CD4-positive, alpha-beta T cell treated with Interferon gamma for 1 hour (primary cell): Measurements from ENCODE around the gene ABCA2.

Source experiments
- DNase-seq: peaks from one replicate; pipeline ENCODE4 v3.0.0-alpha.2; 2020

Gene ABCA2

DNA sequence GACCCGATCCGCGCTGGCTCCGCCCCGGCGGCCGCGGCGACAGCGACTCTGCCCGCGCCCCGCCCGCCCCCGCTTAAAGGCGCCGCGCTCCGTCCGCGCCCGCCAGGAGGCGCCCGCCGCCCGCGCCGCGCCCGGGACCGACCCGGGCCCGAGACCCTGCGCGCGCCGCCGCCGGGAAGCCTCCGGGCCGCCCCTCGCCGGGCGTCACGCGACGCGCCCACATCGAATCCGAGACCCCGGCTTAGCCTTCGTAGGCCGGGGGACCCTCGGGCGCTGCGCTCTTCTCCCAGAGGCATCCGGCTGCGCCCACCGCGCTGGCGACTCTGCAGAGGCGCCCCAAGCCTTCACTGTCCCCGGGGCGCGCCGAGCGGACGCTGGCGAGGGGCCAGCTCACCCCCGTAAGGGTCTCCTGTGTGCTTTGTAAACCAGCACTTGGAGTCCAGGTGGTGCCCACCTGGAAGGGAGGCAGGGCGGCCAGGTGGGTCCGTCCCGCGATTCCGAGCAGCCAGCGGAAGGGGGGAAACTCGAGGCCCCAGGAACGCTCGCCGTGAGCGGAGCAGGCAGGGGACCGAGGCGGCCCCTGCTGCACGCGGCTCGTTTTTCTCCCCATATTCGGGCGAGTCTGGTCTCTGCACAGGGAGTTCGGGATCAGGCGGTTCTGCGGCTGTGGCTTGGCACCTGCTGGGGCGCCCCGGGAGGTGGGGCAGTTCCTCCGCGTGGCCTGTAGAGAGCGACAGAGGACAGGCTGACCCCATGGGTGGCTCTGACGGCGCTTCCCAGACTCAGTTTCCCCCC, 423 bp upstream of the ABCA2 start:
- DNase-seq: peak; percentile 67

DNA sequence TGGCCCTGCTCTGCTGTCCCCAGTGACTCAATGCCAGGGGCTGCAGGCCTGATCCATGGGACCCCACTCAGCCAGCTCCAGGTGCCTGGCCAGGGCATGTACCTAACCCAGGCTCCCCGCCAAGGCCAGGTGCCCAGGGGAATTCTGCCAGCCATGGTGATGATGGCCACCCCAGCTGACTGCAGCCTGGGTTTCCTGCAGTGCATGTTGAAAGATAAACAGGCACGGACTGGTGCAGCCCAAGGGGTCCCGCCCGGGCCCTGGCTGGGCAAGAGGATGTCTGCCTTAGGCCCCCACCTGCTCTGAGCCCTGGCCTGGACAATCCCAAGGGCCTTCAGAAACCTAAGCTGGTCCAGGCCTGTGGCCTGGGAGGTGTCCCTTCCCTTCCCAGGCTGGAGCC, 1.2 kb downstream of the ABCA2 start:
- DNase-seq: no peak

DNA sequence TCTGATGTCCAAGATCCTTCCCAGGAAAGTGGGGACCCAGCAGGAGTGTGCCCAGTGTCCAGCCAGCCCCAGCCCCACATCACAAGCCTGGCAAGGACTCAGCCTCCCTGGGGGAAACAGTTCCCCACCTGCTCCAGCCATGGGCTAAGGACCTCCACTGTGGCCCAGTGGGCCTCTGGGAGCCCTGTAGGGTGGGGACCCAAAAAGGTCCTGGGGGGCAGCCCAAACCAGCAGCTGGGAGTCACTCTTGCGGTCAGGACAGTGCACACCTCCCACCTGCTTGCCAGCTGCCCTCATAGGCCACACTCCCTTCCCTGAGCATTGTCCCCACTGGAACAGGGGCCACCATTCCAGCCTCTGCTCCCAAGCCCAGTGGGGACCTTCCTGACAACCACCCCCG, 1.7 kb downstream of the ABCA2 start:
- no peak for DNase-seq

DNA sequence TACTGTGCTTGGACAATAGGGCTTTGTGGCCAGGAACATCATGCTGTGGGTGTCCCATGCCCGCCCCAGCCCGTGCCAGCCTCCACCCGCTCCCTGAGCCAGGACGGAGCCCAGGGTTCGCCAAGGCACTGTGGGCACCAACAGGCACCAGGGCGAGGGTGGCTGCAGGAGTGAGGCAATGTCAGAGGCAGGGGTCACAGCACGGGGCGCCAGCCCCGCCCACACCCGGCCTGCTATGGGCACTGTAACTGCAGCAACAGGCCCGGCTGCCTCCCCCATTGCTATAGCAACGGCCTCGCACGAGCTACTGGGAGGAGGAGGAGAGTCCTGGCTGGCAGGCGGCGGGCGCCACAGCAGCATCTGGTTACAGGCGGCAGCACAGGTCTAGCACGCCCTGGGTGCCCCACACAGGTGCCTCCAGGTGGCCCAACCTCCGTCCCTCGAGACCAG, 2.5 kb downstream of the ABCA2 start:
- peak; percentile 54 for DNase-seq

DNA sequence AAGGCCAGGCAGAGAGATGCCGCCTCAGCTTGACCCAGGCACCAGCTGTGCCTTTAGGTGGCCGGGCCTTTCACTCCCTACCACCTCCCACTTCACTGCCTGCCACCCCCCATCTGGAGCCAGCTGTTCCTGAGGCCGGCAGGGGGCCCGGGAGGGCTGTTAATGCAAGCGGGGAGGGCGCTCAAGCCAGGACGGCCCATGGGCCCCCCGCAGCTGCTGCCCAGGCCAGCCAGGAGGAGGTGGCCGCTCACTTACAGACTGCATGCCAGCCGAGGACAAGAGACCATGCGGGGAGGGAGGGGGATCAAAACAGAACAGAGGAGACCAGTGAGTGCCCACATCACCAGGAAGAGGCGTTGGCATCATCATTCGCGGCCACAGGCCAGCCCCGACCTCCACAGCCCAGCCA, 4.5 kb downstream of the ABCA2 start:
- DNase-seq: no peak

DNA sequence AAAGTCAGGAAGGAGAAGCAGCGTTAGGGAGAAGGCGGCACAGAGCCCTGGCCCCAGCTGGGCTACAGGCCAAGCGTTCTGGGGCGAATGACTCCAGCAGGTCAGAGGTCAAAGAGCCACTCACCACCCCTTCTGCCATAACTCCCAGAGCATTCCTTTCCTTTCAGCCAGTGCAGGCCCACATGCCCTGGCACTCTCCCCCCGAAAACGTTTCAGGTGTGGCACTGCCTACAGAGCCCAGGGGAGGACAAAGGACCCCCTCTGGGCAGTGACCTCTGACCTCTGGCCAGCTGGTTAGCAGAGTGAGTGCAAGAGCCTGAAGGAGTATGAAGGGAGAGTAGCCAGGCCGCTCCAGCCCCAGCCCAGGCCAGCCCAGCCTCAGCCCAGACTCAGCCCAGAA, 4.9 kb downstream of the ABCA2 start:
- no peak for DNase-seq

DNA sequence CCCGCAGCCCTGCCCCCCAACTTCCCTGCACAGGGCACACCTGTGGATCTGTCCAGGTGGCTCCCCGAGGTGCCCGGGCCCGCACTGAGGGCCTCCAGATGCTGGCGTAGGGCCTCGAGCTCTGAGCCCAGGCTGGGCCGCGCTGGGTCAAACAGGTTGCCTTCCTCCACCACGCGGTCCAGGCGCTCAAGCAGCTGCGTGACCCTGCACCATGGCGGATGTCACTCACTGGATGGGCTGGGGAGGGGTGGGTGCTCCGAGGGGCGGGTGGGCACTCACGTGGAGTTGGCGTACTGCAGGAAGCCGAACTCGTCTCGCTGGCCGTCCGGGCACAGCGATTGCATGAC, 5.4 kb downstream of the ABCA2 start:
- no peak for DNase-seq

DNA sequence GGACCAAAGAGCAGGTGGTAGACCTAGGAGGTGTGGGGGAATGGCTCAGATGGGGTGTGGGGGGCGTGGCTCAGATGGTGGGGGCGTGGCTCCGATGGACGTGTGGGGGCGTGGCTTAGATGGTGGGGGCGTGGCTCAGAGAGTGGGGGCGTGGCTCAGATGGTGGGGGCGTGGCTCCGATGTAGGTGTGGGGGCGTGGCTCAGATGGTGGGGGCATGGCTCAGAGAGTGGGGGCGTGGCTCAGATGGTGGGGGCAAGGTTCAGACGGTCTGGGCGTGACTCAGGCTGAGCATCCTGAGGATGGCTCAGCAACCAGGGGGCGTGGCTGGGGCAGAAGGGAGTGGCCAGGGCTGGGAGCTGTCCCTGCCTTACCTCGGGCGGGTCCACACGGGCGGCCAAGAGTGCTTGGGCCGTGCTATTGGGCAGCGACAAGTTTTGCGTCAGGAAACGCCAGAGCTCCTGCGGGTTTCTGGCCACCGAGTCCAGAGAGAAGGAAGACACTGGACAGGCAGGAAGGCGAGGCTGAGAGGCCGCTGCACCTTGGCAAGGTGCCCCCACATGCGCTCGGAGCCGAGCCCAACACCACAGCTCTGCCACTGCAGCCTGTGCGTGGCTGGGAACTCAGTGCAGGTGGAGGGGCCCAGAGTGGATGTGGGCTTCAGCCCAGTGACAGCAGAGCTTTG, 5.9 kb downstream of the ABCA2 start:
- peak; percentile 72 for DNase-seq

DNA sequence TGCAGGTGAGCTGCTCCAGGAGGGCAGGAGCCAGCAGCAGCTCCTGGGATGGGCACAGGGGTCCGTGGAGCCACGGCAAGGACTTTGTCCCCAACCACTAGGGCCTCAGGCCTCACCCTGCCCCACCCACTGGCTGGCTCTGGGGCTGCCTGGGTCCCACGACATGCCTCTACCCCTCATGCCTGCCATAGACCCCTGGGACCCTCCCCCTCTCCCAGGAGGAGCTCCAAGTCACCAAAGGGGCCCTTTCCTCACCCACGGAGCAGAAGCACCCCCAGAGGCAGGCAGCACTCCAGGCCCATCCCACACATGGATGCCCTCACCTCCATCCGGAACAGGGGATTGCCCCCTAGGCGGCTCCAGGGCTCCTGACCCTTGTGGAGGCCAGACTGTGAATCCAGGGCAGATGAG, 6.5 kb downstream of the ABCA2 start:
- no peak for DNase-seq

DNA sequence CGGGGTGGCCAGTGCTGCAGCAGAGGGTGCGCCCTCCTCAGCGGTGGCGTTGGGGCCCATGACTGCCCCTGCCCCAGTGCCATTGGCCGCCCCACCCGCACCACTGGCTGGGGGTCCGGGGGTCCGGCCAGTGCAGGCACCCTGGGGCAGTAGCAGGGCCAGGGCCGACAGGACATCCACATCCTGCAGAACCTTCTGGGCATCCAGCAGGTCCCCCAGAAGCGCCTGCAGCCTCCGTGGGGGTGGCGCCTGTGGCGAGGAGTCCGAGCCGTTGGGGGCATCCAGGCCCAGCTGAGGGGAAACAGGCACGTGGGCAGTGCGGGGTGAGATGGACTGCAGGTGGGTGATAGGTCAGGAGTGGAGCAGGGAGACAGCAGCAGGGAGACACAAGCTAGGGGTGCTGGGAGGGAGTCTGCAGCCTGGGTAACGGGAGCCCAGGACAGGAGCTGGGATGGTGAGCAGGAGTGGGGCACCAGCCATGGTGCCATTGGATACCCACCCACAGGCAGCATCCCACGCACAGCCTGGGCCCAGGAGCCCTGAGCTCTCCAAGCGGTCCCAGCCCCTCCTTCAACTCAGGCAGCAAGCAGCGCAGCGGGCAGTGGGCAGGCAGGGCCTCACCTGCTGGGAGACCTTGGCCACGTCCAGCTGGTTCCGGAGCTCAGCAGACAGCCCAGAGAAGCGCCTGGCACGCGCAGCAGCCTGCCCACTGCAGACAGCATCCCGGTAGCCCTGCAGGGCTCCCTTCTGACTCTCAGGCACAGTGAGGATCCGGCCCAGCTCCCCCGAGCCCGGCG, 7.1 kb downstream of the ABCA2 start:
- no peak for DNase-seq

DNA sequence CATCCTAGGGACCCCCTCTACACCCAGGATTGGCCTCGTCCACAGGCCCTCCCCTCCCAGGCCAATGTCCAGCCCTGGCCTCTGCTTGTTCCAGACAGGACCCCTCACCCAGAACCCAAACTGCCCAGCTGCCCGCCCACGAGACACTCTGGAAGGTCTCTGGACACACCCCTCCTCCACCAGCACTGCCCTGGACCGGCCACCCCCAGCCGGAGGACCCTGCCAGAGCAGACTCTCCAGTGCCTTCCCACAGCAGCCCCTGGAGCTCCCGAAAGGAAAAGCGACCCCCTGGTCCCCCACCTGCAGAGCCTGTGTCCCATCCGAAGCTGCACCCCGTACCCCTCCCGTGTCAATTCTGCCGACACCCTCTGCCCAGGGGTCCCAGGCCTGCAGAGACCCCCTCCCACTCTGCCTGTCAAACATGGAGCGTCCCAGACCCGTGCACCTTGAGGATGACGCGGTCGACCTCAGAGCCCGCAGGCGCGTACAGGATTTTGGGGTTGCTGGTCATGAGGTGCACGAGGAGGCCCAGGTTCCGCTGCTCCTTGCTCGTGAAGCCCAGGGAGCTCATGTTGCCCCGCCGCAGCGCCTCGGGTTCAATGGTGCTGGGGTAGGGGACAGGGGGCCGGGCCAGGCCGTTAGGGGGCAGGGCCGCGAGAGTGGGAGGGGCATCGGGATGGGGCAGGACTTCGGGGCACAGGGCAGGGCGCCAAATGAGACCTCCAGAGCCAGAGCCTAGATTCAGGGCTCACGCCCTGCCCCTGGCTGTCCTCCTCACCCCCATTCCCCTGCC, 8.0 kb downstream of the ABCA2 start:
- DNase-seq: no peak

DNA sequence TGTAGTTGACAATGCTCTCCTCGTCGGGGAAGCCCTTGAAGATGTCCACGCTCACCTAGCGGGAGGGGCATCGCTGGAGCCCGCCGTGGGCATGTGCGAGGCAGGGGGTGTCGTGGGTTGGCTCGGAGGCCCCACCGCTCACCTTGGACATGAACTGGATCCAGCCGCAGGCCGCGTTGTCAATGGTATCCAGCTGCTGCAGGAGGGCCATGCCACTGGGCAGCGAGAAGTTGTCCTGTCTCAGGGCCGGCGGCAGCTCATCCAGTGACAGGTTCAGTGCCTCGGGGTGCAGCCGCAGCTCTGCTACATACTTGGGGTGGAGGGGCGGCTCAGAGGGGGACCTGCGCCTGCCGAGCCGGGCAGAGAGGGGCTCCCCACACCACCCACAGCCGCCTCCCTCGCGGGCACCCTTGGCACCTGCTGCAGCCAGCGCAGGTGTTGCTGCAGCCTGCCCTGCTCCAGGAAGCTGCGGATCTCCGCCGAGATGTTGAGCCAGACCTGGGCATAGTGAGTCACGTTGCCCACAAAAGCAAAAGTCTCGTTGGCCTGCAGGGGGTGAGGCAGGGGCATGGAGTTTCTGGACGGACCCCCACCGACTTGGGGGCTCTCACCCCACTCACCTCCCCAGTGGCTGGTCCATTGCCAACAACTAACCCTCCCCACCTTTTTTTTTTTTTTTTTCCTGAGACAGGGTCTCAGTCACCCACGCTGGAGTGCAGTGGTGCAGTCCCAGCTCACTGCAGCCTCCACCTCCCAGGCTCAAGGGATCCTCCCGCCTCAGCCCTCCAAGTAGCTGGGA, 9.1 kb downstream of the ABCA2 start:
- DNase-seq: no peak

DNA sequence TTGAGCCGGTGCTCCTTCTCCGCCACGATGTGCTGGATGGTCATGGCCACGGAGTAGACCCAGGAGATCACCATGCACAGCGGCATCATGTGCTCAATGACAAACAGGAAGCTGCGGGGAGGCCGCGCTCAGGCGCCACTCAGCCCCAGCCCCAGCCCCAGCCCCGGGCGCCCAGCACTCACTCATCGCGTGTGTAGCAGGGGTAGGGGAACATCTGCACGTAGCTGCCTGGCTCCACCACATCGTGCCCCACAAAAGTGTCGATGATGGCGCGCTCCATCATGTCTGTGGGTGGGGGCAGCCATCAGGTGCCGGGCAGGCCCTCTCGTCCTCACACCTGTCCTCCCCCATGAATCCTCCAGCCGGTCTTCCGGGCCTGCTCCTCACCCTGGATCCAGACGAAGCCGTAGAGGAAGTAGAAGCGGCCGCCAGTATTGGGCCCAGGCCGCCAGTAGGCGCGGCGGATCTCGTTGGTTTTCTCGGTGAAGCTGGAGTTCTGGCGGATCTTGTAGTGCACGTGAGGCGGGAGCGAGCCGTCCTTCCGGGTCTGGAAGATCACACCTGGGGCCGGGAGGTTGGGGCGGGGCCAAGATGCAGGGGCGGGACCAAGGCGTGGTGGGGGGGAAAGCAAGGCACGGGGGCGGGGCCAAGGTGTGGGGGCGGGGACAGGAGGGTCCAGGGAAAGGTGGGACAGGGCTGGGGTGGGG, 10.1 kb downstream of the ABCA2 start:
- no peak for DNase-seq

DNA sequence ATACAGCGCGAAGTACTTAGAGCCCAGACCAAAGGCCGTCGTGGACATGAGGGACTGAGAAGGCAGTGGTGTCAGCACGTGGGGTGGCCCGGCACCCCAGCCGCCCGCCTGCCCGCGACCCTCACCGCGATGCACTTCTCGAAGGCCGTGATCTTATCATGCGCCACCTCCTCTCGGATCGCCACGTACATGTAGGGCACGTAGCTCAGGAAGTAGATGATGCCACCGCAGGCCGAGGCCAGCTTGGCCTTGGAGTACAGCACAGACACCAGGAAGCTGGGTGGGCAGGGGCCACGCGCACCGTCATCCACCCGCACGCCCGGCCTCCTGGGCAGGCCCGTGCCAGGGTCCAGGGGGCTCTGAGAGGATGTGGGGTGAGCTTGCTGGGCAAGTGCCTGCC, 11.0 kb downstream of the ABCA2 start:
- no peak for DNase-seq

DNA sequence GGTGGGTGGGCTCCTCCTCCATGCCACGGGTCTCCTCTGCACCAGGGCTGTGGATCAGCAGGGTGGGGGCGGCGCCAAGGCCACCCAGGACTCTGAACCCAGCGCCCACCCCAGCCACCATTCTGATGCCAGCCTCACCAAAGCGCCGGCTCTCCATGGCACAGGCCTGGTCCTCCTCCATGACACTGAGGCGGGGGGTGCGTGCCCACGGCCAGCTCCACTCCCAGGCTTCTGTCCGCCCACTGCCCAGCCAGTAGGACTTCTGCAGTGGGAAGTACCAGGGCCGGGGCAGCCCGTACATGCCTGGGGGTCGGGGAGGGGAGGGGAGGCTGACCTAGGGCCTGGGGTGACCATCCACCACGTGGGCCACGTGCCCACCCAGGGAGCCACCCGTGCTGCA, 11.6 kb downstream of the ABCA2 start:
- DNase-seq: no peak

DNA sequence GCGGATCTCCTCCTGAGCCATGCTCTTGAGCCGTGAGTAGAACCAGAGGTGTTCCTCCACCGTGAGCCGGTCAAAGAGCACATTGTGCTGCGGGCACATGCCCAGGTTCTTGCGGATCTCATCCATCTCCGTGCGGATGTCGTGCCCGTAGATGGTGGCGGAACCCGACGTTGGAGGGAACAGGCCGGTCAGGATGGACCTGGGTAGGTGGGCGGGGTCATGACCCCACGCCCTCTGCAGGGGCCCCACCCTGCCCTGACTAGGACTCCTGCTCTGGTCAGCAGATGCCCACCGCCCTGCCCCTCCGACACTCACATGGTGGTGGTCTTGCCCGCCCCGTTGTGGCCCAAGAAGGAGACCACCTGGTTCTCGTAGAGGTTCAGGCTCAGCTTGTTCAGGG, 12.1 kb downstream of the ABCA2 start:
- no peak for DNase-seq

DNA sequence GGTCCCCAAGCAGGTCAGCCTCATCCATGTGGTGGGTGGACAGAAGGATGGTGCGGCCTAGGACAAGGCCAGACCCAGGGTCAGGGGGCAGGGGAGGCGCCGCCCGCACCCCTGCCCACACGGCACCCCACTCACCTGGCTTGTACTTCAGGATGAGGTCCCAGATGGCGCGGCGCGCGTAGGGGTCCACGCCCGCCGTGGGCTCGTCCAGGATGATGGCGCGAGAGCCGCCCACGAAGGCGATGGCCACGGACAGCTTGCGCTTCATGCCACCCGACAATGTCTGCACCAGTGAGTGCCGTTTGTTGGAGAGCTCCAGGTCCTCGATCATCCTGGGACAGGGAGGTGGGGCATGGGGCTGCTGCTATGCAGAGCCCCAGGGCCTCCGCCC, 12.5 kb downstream of the ABCA2 start:
- DNase-seq: no peak

DNA sequence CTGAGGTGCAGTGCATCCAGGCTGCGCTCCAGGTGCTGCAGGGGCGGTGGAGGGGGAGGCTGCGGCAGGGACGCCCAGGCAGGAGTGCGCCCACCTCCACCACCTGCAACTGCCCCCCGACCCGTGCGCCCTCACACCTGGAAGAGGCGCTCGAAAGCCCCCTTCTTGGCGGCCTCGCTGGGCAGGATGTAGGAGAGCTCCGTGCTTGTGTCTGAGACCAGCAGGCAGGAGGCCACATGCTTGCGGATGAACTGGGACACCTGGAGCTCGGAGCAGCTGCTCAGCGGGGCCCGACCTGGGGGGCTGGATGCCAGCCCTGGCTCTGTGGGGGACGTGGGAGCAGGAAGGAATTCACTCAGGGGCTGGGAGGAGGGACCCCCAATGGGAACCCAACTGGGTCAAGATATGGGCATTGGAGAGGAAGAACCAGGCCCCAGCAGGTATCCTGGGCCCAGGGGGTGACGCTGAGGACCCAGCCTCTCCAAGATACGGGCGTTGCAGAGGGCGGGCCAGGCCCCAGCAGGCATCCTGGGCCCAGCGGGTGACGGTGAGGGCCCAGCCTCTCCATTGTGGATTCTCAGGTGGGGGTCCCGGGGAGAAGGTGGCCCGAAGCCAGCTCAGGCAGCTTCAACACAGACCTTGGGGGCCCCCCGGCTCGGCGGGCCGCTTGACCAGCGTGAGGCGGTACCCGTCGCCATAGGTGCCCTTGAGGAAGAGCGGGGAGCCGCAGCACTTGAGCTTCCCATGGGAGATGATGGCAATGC, 13.1 kb downstream of the ABCA2 start:
- no peak for DNase-seq

DNA sequence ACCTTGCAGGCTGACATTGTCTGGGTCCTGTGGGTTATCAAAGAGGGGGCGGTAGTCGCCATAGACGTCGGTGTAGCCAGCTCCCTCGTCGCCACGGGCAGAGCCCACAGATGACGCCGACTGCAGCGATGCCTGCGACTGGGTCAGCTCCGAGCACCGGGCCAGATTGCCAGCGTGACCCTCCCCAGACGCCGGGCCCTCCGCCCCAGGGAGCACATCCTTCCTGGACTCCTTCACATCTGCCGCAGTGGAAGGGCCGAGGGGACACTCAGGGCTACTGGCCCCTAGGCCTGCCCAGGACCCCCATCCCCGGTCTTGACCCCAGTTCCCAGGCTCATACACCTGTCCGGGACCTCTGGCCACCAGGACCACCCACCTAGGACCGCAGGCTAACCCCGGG, 13.9 kb downstream of the ABCA2 start:
- no peak for DNase-seq

DNA sequence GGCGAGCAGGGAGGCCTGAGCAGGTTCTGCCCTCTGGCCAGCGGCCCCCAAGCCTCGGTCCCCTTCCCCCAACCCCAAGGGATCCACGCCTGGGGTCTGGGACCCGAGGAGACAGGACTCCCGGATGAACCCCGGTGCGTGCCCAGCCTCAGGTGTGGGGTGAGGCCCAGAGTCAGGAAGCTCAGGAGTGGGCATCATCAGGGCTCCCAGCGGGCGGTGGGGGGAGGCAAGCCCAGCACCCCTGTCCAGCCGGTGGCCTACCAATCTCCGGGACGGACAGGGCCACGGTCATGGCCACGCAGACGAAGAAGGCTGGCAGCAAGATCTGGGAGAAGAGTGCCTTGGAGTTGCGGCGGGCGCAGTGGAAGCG, 14.5 kb downstream of the ABCA2 start:
- no peak for DNase-seq
